ENCODE results near the gene SFSWAP.
"Not testable (repeated sequence)": the region's sequence is repeated elsewhere in the genome, so short reads cannot be mapped to it uniquely, and the experiment has no call there.

The SFSWAP gene

DNA sequence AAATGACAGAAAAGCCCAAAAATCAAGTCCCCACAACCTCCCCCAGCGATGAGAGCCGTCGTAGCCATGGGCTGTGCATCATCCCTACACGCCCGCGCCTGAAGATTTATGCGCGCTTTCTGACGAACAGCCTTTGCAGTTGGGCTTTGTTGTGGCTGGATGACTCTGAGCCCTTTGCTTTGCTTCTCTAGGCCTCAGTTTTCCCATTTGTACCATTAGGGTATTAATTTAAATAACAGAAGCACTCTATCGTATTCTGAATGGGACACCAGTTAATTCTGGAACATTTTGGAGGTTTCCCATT is 24.2 kb downstream of the SFSWAP start:
- DNase-seq (ENCODE audit: low read depth in 2 of 3, low spot score in 2 of 3): no peak

DNA sequence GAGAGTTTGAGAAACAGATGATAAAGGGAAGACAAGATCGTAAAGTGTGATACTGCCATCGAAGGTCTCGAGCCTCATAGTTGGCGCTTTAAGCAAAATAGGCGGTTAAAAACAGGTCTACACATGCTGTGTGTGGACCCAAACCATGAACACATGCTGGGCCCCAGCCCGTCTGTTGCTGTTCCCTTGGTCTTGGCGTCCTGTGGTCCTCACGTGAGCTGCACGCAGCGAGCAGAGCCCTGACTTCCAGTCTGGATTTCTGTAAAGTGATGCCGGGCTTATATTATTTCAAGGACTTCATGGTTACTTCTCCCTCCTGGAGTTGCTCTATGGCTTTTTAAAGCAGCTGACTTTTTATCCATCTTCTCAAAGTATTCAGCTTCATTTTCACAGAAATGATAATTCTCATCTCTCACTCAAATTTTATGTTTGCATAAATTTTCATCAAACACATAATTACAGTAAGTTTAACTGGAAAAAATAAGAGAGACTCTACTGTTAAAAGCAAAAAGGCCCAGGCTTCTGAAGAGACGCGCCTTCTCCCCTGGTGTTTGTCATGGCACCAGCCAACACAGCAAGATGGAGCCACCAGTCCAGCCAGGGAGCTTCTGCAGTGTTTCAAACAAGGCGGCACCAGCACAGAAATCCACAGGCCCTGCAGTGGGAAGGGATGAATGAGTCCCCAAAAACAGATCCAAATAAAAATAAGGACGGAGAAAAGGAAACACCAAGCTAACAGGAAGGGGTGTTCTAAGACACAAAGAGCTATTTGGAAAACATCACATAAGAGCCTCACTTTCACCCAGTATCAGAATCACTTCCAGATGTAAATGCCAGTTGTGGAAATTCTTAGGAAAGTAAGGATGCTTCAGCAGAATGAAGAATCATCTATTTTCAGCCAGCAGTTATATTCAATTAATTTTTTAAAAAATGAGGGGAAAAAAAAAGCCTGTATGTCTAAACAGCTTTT is 24.9 kb downstream of the SFSWAP start:
- DNase-seq (ENCODE audit: low read depth in 2 of 3, low spot score in 2 of 3): no peak

DNA sequence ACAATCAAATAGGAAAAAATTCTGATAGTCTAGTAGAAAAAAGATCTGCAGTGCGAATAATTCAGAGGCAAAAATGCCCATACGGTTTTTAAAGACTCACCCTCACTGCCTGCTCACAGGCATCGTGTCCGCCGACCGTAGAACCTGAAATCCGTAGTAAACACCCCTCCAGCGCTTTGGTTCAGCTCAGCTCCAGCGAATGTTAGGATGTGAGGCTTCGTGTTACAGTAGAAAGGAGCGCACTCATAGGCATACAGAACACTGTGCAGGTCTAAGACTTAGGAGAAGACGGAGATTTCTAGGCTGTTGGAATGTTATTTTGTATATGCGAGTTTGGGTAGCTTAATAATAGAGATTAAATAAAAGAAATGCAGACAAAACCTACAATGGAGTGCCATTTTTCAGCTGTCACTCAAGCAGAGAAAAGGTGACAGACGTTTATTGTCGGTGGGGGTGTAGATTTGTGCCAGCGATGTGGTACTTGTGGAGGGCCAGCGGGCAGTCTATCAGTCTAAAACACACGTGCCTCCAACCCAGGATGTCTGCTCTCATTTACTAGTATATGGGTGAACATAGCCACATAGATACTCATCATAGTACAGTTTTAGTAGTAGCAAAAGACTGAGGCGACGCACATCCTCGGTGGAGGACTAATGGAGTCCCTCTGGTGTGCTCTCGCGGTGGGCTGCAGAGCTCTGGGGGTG is 25.7 kb downstream of the SFSWAP start:
- no peak for DNase-seq (ENCODE audit: low read depth in 2 of 3, low spot score in 2 of 3)

DNA sequence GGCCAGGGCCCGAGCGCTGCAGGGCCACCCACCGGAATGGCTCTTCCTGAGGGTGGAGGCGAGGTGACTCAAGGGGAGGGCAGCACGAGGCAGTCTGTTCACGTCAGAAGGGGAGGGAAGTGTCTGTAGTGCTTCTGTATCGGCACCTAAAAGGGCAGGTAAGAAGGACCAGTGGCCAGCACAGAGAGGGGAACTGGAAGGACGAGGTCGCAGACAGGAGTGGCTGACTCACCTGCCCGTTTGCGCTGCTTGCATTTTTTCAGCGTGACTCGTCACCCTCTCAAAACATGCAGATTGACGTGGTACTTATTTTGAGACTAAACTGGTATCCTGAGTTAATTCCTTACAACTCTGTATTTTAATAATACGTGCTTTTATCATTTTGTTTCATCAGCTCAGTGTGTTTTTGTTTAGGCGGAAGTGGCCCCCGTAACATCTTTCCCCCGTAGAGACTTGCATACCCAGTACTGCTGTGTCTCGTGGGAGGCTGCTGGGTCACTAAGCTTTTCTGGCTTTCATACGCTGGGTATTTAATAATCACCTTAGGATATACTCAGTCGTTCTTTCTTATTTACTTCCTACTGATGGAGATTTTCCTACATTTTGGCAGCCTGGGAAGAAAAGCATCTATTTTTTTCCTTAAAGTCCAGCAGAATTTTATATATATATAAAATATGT is 26.4 kb downstream of the SFSWAP start:
- no peak for DNase-seq (ENCODE audit: low read depth in 2 of 3, low spot score in 2 of 3)

DNA sequence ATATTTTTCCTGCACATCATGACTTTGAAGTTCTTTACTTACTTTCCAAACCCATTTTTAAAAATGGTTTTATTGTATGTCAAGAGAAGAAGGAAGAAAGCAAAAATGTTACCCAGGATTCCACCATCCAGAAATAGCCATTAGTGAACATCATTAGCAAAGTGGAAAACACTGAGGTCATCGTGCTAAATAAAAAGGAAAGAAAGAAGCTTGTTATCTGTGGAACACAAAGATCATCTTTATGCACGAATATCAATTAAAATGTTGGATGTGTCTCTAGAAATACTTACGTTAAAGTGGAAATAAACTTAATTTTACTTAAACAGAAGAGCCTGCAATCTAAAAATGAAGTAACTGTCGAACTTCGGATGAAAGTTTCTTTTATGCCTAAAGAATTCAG is 27.3 kb downstream of the SFSWAP start:
- DNase-seq (ENCODE audit: low read depth in 2 of 3, low spot score in 2 of 3): no peak

DNA sequence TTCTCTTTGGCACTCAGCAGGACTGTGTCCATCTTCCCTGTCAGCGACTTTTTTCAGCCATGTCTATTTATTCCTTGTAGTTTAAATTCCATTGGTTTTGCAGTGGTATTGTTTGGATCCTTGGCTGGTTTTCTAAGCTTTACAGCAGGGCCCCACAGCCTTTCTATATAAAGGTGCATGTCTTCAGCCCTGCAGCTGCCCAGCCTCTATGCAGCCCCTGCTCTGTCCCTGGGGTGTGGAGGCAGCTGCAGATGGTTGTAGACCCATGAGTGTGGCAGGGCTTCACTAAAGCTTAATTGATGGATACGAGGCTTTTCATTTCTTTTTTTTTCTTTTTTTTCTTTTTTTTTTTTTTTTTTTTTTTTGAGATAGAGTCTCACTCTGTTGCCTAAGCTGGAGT is 29.7 kb downstream of the SFSWAP start:
- DNase-seq (ENCODE audit: low read depth in 2 of 3, low spot score in 2 of 3): no peak

DNA sequence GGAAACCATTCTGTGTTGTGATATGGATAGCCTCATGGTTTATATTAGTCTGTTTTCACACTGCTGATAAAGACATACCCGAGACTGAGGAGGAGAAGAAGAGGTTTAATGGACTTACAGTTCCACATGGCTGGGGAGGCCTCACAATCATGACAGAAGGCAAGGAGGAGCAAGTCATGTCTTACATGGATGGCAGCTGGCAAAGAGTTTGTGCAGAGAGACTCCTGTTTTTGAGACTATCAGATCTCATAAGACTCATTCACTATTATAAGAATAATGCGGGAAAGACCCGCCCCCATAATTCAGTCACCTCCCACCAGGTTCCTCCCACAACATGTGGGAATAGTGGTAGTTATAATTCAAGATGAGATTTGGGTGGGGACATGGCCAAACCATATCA is 31.9 kb downstream of the SFSWAP start:
- DNase-seq (ENCODE audit: low read depth in 2 of 3, low spot score in 2 of 3): not testable (repeated sequence)

DNA sequence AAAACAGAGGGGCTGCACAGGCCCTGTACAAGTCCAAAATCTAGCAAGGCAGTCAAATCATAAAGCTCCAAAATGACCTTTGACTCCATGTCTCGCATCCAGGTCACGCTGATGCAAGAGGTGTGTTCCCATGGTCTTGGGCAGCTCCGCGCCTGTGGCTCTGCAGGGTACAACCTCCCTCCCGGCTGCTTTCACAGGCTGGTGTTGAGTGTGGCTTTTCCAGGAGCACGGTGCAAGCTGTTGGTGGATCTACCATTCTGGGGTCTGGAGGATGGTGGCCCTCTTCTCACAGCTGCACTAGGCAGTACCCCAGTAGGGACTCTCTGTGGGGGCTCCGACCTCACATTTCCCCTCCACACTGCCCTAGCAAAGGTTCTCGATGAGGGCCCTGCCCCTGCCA is 32.5 kb downstream of the SFSWAP start:
- DNase-seq (ENCODE audit: low read depth in 2 of 3, low spot score in 2 of 3): not testable (repeated sequence)

DNA sequence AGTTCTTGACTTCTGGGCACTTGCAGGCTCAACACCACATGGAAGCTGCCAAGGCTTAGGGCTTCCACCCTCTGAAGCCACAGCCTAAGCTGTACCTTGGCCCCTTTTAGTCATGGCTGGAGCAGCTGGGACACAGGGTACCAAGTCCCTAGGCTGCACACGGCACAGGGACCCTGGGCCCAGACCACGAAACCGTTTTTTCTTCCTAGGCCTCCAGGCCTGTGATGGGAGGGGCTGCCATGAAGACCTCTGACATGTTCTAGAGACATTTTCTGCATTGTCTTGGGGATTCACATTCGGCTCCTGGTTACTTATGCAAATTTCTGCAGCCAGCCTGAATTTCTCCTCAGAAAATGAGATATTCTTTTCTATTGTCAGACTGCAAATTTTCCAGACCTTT is 33.0 kb downstream of the SFSWAP start:
- not testable (repeated sequence) for DNase-seq (ENCODE audit: low read depth in 2 of 3, low spot score in 2 of 3)

DNA sequence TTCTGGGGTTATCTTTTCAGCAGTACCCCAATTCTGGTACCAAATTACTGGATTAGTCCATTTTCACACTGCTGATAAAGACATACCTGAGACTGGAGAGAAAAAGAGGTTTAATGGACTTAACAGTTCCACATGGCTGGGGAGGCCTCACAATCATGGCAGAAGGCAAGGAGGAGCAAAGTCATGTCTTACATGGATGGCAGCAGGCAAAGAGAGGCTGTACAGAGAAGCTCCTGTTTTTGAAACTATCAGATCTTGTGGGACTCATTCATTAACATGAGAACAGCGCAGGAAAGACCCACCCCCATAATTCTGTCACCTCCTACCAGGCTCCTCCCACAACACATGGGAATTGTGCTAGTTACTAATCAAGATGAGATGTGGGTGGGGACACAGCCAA is 33.8 kb downstream of the SFSWAP start:
- DNase-seq (ENCODE audit: low read depth in 2 of 3, low spot score in 2 of 3): not testable (repeated sequence)

DNA sequence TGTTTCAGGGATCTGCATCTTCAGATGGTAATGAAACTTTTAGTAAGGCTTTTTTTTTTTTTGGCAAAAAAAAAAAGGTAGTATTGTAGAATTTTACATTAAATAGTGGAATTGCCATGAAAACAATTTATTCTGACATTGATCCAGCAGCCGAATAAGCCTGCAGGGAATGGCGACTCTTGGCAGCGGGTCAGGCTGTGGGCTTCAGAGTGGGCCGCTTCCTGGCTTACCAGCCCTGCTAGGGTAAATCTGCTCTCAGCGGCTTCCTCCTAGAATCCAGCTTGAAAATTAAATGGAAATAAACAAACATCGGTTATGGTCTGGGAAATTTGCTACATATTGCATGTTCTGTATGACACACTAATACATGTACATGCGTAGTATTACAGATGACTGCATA is 34.8 kb downstream of the SFSWAP start:
- no peak for DNase-seq (ENCODE audit: low read depth in 2 of 3, low spot score in 2 of 3)

DNA sequence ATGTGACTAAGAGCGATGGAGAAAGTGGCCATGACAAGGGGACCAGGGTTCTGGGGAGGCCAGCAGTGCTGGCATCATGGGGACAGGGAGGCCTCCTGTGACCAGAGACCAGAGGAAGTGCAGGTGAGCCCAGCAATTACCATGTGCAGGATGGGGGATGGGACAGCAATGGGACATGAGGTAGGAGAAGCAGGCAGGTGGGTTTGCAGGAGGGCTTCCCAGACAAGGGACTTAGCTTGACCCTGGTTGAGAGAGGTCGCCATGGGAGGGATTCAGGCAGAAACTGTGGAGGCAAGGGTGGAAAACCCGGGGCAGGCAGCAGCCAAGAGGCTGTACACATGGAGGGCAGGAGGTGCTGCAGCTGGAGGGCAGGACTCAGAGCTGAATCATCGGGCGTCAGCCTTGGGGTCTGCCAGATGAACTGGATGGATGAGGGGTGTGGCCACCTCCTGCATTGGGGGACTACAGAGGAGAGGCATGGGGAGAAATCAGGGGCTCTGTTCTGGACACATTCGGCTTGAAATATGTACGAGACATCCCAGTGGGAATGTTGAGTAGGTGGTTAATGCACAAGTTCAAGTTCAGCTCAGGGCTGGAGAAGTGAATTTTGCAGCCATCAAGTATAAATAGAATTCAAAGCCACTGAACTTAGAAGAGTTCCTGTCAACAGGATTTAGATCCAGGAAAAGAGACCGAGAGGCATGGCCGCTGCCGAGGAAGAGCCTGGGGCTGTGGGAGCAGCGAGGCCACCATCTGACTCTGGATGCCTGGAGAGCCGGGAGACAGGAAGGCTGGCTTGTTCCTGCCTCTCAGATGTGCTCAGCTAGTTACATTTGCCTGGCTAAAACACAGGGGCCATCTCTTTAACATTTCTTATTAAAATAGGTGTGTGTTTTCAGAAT is 36.6 kb downstream of the SFSWAP start:
- no peak for DNase-seq (ENCODE audit: low read depth in 2 of 3, low spot score in 2 of 3)

DNA sequence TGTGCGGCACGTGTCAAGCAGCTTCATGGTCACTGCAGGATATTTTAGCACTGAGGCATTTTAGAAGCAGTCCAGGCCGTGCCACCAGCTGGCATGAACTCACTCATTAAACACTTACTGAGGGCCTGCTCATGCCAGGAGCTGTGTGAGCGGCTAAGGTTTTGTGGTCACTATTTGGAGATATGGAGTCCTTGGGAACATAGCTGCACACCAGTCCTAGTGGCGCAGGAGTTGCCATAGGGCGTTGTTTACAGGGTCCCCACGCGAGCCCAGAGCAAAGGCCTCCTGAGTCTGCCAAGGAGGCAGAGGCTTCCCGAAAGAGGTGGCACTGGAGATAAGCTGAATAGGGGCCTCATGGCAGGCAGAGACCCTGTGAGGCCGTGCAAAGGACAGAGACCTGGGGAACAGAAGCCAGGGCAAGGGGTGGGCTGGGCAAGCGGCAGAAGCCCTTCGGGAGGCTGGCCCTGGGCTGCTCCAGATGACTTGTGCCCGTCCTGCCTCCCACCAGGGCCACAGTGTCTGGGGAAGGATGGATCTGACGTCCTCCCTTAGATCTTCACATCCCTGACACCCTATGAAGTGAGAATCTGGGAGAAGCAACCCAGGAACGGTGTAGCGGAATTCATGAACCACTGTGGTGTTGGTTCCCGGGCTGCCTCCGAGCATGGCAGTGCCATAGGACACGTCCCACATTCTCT is 38.9 kb downstream of the SFSWAP start:
- DNase-seq (ENCODE audit: low read depth in 2 of 3, low spot score in 2 of 3): no peak

DNA sequence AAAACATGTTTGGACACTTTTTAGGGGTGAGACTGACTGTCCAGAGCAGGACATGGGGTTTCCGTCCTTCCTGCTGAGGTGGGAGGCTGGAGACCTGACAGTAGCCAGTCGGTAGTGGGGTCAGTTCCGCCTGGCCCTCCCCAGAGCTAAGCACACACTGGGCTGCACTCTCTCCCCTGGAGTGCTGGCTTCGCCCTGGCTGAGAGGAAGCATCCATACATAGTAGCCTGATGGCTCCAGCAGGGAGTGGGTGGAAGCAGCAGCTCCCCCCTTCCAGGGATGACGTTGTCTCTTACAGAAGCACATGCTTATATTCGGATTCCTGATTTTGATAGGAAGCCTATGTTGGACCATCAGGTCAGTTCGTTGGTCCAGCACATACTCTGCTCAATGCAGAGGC is 40.4 kb downstream of the SFSWAP start:
- DNase-seq (ENCODE audit: low read depth in 2 of 3, low spot score in 2 of 3): no peak

DNA sequence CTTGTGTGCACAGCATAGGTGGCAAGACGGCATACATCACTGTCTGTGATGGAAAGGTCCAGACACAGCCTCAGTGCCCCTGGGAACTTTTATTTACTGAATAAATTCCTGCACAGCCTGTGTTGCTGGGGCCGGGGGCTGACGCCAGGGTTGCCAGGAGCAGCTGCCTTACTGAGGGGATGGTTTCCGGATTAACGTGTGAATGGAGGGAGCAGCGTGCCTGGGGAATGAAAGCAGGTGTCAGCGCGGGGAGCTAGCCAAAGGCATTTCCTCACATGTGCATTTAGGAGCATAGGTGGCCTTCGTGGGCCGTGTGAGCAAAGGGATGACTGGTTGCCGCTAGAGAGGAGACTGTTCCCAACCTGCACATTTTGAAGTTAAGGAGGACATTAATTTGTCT is 41.6 kb downstream of the SFSWAP start:
- DNase-seq (ENCODE audit: low read depth in 2 of 3, low spot score in 2 of 3): no peak

DNA sequence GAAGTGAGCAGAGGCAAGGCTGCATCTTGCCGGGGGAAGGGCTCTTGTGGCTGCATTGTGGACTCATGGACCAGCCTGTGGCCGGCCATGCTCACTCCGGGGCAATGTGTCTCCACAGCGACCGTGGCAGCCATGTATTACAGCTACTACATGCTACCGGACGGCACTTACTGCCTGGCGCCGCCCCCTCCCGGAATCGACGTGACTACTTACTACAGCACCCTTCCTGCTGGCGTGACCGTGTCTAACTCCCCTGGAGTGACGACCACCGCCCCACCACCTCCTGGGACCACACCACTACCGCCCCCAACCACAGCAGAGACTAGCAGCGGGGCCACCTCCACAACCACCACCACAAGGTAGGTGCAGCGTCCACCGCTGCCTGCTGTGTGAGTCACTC is 42.1 kb downstream of the SFSWAP start:
- no peak for DNase-seq (ENCODE audit: low read depth in 2 of 3, low spot score in 2 of 3)

DNA sequence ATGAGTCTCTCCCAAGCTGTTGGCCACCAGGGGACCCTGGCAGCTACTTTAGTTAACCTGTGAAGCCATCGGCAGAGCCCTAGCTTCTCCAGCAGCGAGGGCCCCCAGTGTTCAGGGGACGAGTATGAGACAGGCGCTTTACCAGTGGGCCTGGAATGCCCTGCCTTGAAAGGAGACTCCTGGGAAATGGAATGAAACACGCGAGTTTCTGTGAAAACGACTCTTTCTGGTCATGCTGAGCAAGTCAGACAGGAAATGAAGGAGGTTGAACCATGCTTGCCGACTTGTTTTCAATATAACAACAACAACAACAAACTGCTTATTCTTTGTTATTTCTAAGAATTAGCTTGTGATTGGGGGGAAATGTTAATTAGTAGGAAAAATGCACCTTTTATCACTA is 42.9 kb downstream of the SFSWAP start:
- no peak for DNase-seq (ENCODE audit: low read depth in 2 of 3, low spot score in 2 of 3)

DNA sequence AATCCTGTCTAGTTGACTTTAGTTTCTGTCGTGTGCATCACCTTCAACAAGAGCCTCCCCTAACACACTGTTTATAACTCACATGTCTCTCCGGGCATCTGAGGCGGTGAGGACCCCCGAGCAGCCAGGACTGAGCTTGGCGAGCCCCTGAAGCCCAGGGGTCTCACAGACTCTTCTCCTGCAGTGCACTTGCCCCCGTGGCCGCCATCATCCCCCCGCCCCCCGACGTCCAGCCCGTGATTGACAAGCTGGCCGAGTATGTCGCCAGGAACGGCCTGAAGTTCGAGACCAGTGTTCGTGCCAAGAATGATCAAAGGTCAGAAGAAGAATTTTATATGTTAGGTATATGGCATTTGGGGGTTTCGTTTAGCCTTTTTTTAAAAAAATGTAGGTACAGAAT is 43.3 kb downstream of the SFSWAP start:
- no peak for DNase-seq (ENCODE audit: low read depth in 2 of 3, low spot score in 2 of 3)

DNA sequence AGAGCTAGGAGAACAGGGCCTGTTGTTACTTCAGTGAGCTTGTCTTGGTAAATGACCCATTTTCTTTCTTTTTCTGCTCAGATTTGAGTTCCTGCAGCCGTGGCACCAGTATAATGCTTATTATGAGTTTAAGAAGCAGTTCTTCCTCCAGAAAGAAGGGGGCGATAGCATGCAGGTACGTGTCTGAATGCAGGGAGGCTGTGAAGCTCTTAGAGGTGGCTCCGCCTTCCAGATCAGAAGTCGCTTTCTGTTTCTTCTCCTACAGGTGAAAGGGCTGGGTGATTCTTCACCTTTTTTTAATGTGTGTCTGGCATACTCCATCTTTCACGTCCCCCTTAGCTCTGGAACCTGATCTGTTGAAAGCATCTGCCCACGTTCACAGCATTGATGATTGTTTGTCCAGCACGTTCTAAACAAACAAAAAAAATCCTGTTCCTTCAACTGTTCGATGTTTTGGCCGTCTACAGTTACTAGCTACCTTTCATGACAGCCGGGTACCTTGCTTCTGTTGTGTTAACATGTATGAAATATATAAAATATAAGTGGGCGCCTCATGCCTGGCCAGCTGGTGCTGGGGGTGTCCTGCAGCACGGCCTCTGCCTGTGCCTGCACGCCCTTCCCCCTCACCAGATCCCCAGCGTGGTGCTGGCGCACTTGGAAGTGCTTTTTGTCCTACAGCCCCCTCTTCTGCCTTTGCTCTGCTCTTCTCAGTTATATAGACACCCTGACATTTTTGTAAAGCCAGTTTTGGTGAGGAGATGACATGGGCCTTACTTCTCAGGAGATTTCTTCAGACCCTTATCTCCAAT is 44.6 kb downstream of the SFSWAP start:
- no peak for DNase-seq (ENCODE audit: low read depth in 2 of 3, low spot score in 2 of 3)

DNA sequence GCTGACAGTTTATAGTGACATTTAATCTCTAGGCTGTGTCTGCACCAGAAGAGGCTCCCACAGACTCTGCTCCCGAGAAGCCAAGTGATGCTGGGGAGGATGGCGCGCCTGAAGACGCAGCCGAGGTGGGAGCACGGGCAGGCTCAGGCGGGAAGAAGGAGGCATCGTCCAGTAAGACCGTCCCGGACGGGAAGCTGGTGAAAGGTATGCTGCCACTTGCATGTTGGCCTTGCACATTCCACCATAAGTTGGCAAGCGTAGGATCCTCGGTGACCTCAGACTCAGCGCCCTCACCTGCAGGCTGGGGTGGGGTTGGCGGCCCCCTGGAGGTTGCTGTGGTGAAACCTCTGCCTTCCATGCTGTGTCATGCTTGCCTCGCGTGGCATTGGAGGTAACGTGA is 45.6 kb downstream of the SFSWAP start:
- no peak for DNase-seq (ENCODE audit: low read depth in 2 of 3, low spot score in 2 of 3)
